K562 (cell line): ENCODE results near the gene TFEC. TPM values are rescaled to one million over a fixed set of nuclear protein-coding genes. Genes with fewer than 3 reads are reported as not detected.

ENCODE experiments used
- ARID2 ChIP-seq: fragments of 450-650 bp; IDR thresholded peaks from 2 replicates; pipeline ENCODE4 v1.6.1; 2017; ENCODE audit warnings: antibody characterized with exemption, mild to moderate bottlenecking
- CGGBP1 ChIP-seq: fragments of 250-450 bp; sonication (Bioruptor Pico); IDR thresholded peaks from 2 replicates; pipeline ENCODE4 v1.9.0; 2021; ENCODE audit warnings: mild to moderate bottlenecking
- MTF1 ChIP-seq: fragments of 250-450 bp; sonication (Bioruptor Pico); IDR thresholded peaks from 2 replicates; pipeline ENCODE4 v1.9.0; 2021; ENCODE audit warnings: moderate library complexity, mild to moderate bottlenecking, inconsistent platforms, borderline replicate concordance
- NR2F6 ChIP-seq: fragments of 450-650 bp; formaldehyde crosslinking; IDR thresholded peaks from 2 replicates; pipeline ENCODE4 v1.4.0; 2020; ENCODE audit warnings: mild to moderate bottlenecking
- TRIM25 ChIP-seq: fragments of 450-650 bp; IDR thresholded peaks from 2 replicates; pipeline ENCODE4 v1.7.0; 2016; ENCODE audit warnings: borderline replicate concordance
- polyA plus RNA-seq, 8 experiments: library from polyadenylated mRNA; depleted of rRNA in 4 of 8; stranded (reverse) in 5 of 8; unstranded in 3 of 8; fragments of >200 nt; fragmentation: Nextera tagmentation in 2 of 8; fragmentation: Illumina TruSeq in 1 of 8; extraction: Ambion mirVana in 2 of 8; extraction: Trizol in 1 of 8; gene quantifications; 2 replicates each; pipeline versions ENCODE4 v1.2.1 to v1.2.3, GENCODE V29; 2011 to 2014; ENCODE audit warnings: inconsistent platforms in 1 of 8, missing spikeins in 1 of 8
- total RNA-seq, 7 experiments: library from RNA; depleted of rRNA in 6 of 7; stranded (reverse); fragments of >200 nt in 6 of 7; fragmentation: Illumina TruSeq in 2 of 7; extraction: Trizol in 2 of 7; gene quantifications; 2 replicates each; pipeline versions ENCODE4 v1.2.1 to v1.2.3, GENCODE V29; 2011 to 2021; ENCODE audit warnings: low replicate concordance in 1 of 7
- TF ChIP-seq, protein P1 (sequence below): fragments of 250-450 bp; sonication (Bioruptor Pico); IDR thresholded peaks from 2 replicates; pipeline ENCODE4 v1.8.0; 2021; ENCODE audit warnings: mild to moderate bottlenecking, moderate library complexity

Gene TFEC
- total and polyA plus RNA-seq, 9 of the 15 experiments (the other 6 are each of a cell fraction or from before 2014, with no cell fraction given), result 0.01 TPM; not detected in 8

DNA sequence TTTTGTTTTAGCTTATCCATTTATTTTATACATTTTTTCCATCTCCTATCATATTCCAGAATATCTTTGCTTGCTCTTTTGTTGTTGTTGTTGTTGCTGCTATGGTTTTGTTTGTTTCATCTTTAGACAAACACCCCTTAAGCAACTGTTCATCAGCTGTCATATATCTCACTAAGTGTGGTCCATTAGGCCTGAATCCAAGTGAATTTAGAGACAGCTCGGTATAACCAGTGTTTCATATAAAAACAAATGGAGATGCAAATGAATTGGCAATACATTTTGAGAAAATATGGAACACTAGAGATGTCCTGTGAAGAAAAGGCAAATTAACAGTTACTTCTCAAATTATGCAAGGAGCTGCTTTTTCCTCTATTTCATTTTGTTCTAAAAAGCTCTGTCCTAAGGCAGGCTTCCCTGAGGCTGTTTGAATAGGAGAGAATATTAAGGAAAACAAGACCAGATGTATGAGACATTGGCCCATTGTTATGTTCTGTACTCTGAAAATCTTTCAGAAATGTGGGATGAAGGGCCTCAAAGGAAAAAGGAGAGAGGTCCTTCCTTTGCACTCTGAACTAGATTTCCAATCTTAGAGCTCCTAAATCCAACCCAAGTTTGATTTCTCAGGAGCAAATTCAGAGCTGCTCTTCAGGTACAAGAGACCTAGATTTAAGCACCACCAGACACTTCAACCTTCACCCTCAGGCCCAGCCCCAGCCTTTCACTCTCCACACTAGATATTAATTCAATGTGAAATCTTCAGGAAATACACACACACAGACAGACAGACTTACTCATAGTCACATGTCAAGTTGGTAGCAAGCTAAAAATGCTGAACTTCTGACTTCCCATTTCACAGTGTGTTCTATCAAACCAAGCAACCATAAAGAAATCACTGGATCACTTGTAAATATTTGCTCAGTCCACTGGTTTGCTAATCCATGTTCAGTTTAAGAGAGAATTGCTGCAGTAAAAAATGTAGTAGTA, 5.4 kb downstream of the TFEC start (continued):
- TF ChIP-seq MTF1 (CRISPR knock-in tag) (no peak), TRIM25 (no peak), ARID2 (no peak), CGGBP1 (CRISPR knock-in tag) (no peak), NR2F6 (no peak)
- TF ChIP-seq, protein P1, sequence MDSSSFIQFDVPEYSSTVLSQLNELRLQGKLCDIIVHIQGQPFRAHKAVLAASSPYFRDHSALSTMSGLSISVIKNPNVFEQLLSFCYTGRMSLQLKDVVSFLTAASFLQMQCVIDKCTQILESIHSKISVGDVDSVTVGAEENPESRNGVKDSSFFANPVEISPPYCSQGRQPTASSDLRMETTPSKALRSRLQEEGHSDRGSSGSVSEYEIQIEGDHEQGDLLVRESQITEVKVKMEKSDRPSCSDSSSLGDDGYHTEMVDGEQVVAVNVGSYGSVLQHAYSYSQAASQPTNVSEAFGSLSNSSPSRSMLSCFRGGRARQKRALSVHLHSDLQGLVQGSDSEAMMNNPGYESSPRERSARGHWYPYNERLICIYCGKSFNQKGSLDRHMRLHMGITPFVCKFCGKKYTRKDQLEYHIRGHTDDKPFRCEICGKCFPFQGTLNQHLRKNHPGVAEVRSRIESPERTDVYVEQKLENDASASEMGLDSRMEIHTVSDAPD (CRISPR knock-in tag), result no peak
- TF ChIP-seq, all 486 proteins: peak for 0
